NT2/D1 (cell line): ENCODE results near the gene XPO6.

Source experiments
- SUZ12 ChIP-seq: IDR thresholded peaks from 2 replicates; pipeline ENCODE4 v1.6.1; 2011; ENCODE audit not compliant: insufficient read length, insufficient read depth; ENCODE audit errors: extremely low read depth
- YY1 ChIP-seq: IDR thresholded peaks from 2 replicates; pipeline ENCODE4 v1.6.1; 2011; ENCODE audit not compliant: insufficient read length, insufficient read depth
- ZNF274 ChIP-seq: IDR thresholded peaks from 2 replicates; pipeline ENCODE4 v1.6.1; 2011; ENCODE audit warnings: mild to moderate bottlenecking, low read depth, low read length

GRCh38 chr16:28175715-28176114 lies 36.0 kb downstream of the XPO6 start:
- TF ChIP-seq YY1 (no peak), SUZ12 (no peak), ZNF274 (no peak)
